Measurements from ENCODE around the gene RIT2. TPM values are rescaled to one million over a fixed set of nuclear protein-coding genes. Genes with fewer than 3 reads are reported as not detected.

RIT2 gene
- total RNA-seq, 1 donor from 2014 or later, result not detected

GRCh38 chr18:42839408-42839807, 276.1 kb downstream of the RIT2 start:
- Mint-ChIP-seq H3K4me1 (ENCODE audit: low read depth) (peaks cover 5% of the 10 kb centered on the region), H3K27me3 (no peaks in the 10 kb centered on the region), H3K27ac (no peak overlapping the region), H3K36me3 (ENCODE audit: insufficient read depth) (no peaks in the 10 kb centered on the region), H3K4me3 (ENCODE audit: low read depth) (no peak overlapping the region), H3K9me3 (ENCODE audit: low read depth) (peaks cover 5% of the 10 kb centered on the region)
- no peak for DNase-seq (ENCODE audit: low spot score, unreplicated experiment)
- TF ChIP-seq CTCF (IDR thresholded peaks at IDR 0.05; ENCODE audit: unreplicated experiment), result no peak

- TF ChIP-seq CTCF (IDR thresholded peaks at IDR 0.05; ENCODE audit: unreplicated experiment), result no peak
- no peak for DNase-seq (ENCODE audit: low spot score, unreplicated experiment)
- H3K4me3 Mint-ChIP-seq (ENCODE audit: low read depth), result no peak overlapping the region
- no peaks in the 10 kb centered on the region for H3K27me3 Mint-ChIP-seq
- H3K27ac Mint-ChIP-seq, result no peak overlapping the region
- H3K36me3 Mint-ChIP-seq (ENCODE audit: insufficient read depth), result no peaks in the 10 kb centered on the region
- peaks cover 5% of the 10 kb centered on the region for H3K9me3 Mint-ChIP-seq (ENCODE audit: low read depth)
- peaks cover 5% of the 10 kb centered on the region for H3K4me1 Mint-ChIP-seq (ENCODE audit: low read depth)
Measured at GRCh38 chr18:42838546-42839145, 276.8 kb downstream of the RIT2 start.

GRCh38 chr18:42830936-42831335, 284.5 kb downstream of the RIT2 start:
- Mint-ChIP-seq H3K27me3 (no peaks in the 10 kb centered on the region), H3K27ac (no peak overlapping the region), H3K9me3 (ENCODE audit: low read depth) (no peaks in the 10 kb centered on the region), H3K36me3 (ENCODE audit: insufficient read depth) (no peaks in the 10 kb centered on the region), H3K4me1 (ENCODE audit: low read depth) (peaks cover 3% of the 10 kb centered on the region), H3K4me3 (ENCODE audit: low read depth) (no peak overlapping the region)
- no peak for TF ChIP-seq CTCF (IDR thresholded peaks at IDR 0.05; ENCODE audit: unreplicated experiment)
- DNase-seq (ENCODE audit: low spot score, unreplicated experiment), result no peak

- Mint-ChIP-seq H3K9me3 (ENCODE audit: low read depth) (no peaks in the 10 kb centered on the region), H3K4me3 (ENCODE audit: low read depth) (no peak overlapping the region), H3K27me3 (no peaks in the 10 kb centered on the region), H3K4me1 (ENCODE audit: low read depth) (peaks cover 3% of the 10 kb centered on the region), H3K36me3 (ENCODE audit: insufficient read depth) (no peaks in the 10 kb centered on the region), H3K27ac (no peak overlapping the region)
- TF ChIP-seq CTCF (IDR thresholded peaks at IDR 0.05; ENCODE audit: unreplicated experiment), result no peak
- DNase-seq (ENCODE audit: low spot score, unreplicated experiment), result no peak
Measured at GRCh38 chr18:42828881-42829280, 286.6 kb downstream of the RIT2 start.

GRCh38 chr18:42824178-42824577, 291.3 kb downstream of the RIT2 start:
- Mint-ChIP-seq H3K9me3 (ENCODE audit: low read depth) (no peaks in the 10 kb centered on the region), H3K4me3 (ENCODE audit: low read depth) (no peak overlapping the region), H3K27ac (no peak overlapping the region), H3K36me3 (ENCODE audit: insufficient read depth) (no peaks in the 10 kb centered on the region), H3K4me1 (ENCODE audit: low read depth) (no peaks in the 10 kb centered on the region), H3K27me3 (no peaks in the 10 kb centered on the region)
- no peak for TF ChIP-seq CTCF (IDR thresholded peaks at IDR 0.05; ENCODE audit: unreplicated experiment)
- no peak for DNase-seq (ENCODE audit: low spot score, unreplicated experiment)
